ENCODE data around the gene DNASE1L3. TPM values are rescaled to one million over a fixed set of nuclear protein-coding genes. Genes with fewer than 3 reads are reported as not detected.
"Not testable (repeated sequence)": the region's sequence is repeated elsewhere in the genome, so short reads cannot be mapped to it uniquely, and the experiment has no call there.

The DNASE1L3 gene
- total and polyA plus RNA-seq, 2 experiments from 2014 or later, result not detected

GRCh38 chr3:58202917-58203360 lies 7.8 kb downstream of the DNASE1L3 start:
- no peaks in the 10 kb centered on the region for H3K9me3 ChIP-seq (ENCODE audit: low read depth)
- no peak overlapping the region for H2AFZ ChIP-seq
- no peaks in the 10 kb centered on the region for H3F3A ChIP-seq (ENCODE audit: insufficient read depth)
- in situ Hi-C loops (cut with MboI), result no loop called here
- DNase-seq, result no peak
- H3K9ac ChIP-seq, result no peak overlapping the region
- TF ChIP-seq EZH2 (IDR thresholded peaks at IDR 0.05; ENCODE audit: insufficient read depth, poor library complexity, severe bottlenecking) (no peak), EZH2phosphoT487 (IDR thresholded peaks at IDR 0.05; ENCODE audit: insufficient read depth, low read depth) (no peak)
- H3K79me2 ChIP-seq (ENCODE audit: insufficient read depth), result no peaks in the 10 kb centered on the region
- H3K27ac ChIP-seq, result no peak overlapping the region
- H3K4me2 ChIP-seq (ENCODE audit: unreplicated experiment), result no peak overlapping the region
- H3K36me3 ChIP-seq (ENCODE audit: low read depth), result no peaks in the 10 kb centered on the region
- no peaks in the 10 kb centered on the region for H3K9me2 ChIP-seq (ENCODE audit: insufficient read depth)
- H3K27me3 ChIP-seq (replicated peaks; ENCODE audit: insufficient read depth), result 0 out of 2 replicates have a peak, but pooled peaks cover 4% of the 10 kb centered on the region
- H3K4me3 ChIP-seq, result no peak overlapping the region
- H4K20me1 ChIP-seq (ENCODE audit: insufficient read depth), result no peaks in the 10 kb centered on the region
- peaks cover 6% of the 10 kb centered on the region for H3K4me1 ChIP-seq (ENCODE audit: insufficient read depth)
- WGBS, 2 experiments (ENCODE audit: low coverage in 1 of 2, low lambda C conversion rate in 2 of 2, missing lambda C conversion rate in 2 of 2), result 73 to 75% methylated on average over 9 of the region's 9 CpGs

DNA sequence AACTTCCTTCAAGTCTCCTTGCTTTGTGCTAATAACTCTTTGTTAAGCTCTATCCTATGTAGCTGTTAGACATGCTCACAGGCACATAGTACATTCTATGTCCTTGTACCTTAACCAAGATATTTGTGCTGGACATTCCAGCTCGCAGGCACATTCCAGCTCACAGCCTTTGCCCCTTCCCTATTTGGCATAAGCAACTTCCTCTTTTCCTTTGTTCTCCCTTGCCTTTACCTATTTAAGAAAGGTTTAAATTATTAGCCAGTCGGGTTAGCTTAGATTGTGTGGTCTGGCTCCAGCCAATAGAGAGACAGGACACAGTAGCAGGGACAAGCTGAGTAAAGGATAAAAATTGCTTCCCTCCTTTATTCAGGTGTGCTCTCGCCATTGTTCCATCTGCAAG lies 9.3 kb downstream of the DNASE1L3 start:
- H2AFZ ChIP-seq; H3K9ac ChIP-seq; H3K9me2 ChIP-seq (ENCODE audit: insufficient read depth); H4K20me1 ChIP-seq (ENCODE audit: insufficient read depth); in situ Hi-C loops (cut with MboI); H3K4me2 ChIP-seq (ENCODE audit: unreplicated experiment); H3K9me3 ChIP-seq (ENCODE audit: low read depth); H3K4me1 ChIP-seq (ENCODE audit: insufficient read depth); DNase-seq; H3K36me3 ChIP-seq (ENCODE audit: low read depth); H3K27ac ChIP-seq; H3K4me3 ChIP-seq; H3K27me3 ChIP-seq (replicated peaks; ENCODE audit: insufficient read depth); H3F3A ChIP-seq (ENCODE audit: insufficient read depth); H3K79me2 ChIP-seq (ENCODE audit: insufficient read depth): not testable (repeated sequence)
- WGBS, 2 experiments (ENCODE audit: low coverage in 1 of 2, low lambda C conversion rate in 2 of 2, missing lambda C conversion rate in 2 of 2), result 58% methylated on average over 3 of the region's 3 CpGs

GRCh38 chr3:58200846-58201355 lies 9.9 kb downstream of the DNASE1L3 start:
- TF ChIP-seq EZH2phosphoT487 (IDR thresholded peaks at IDR 0.05; ENCODE audit: insufficient read depth, low read depth) (no peak), EZH2 (IDR thresholded peaks at IDR 0.05; ENCODE audit: insufficient read depth, poor library complexity, severe bottlenecking) (no peak)
- 0 out of 2 replicates have a peak, but pooled peaks cover 4% of the 10 kb centered on the region for H3K27me3 ChIP-seq (replicated peaks; ENCODE audit: insufficient read depth)
- no peaks in the 10 kb centered on the region for H3K9me2 ChIP-seq (ENCODE audit: insufficient read depth)
- in situ Hi-C loops (cut with MboI), result no loop called here
- peaks cover under 1% of the 10 kb centered on the region; the same call in 1 of the 2 replicates for H3K4me1 ChIP-seq (ENCODE audit: insufficient read depth)
- H3F3A ChIP-seq (ENCODE audit: insufficient read depth), result no peaks in the 10 kb centered on the region
- no peak overlapping the region for H3K9ac ChIP-seq
- DNase-seq, result no peak
- H3K79me2 ChIP-seq (ENCODE audit: insufficient read depth), result no peaks in the 10 kb centered on the region
- H3K9me3 ChIP-seq (ENCODE audit: low read depth), result no peaks in the 10 kb centered on the region
- no peak overlapping the region for H3K27ac ChIP-seq
- WGBS, 2 experiments (ENCODE audit: low coverage in 1 of 2, low lambda C conversion rate in 2 of 2, missing lambda C conversion rate in 2 of 2), result 56 to 60% methylated on average over 11 of the region's 11 CpGs
- H3K36me3 ChIP-seq (ENCODE audit: low read depth), result no peaks in the 10 kb centered on the region
- no peak overlapping the region for H3K4me3 ChIP-seq
- no peaks in the 10 kb centered on the region for H4K20me1 ChIP-seq (ENCODE audit: insufficient read depth)
- no peak overlapping the region for H3K4me2 ChIP-seq (ENCODE audit: unreplicated experiment)
- no peak overlapping the region for H2AFZ ChIP-seq

GRCh38 chr3:58200121-58200709 lies 10.6 kb downstream of the DNASE1L3 start:
- in situ Hi-C loops (cut with MboI), result no loop called here
- no peak overlapping the region for H3K4me2 ChIP-seq (ENCODE audit: unreplicated experiment)
- no peaks in the 10 kb centered on the region for H3K4me1 ChIP-seq (ENCODE audit: insufficient read depth)
- no peak overlapping the region for H3K27ac ChIP-seq
- 0 out of 2 replicates have a peak, but pooled peaks cover 4% of the 10 kb centered on the region for H3K27me3 ChIP-seq (replicated peaks; ENCODE audit: insufficient read depth)
- H3K9me3 ChIP-seq (ENCODE audit: low read depth), result no peaks in the 10 kb centered on the region
- no peak for DNase-seq
- H4K20me1 ChIP-seq (ENCODE audit: insufficient read depth), result no peaks in the 10 kb centered on the region
- H3F3A ChIP-seq (ENCODE audit: insufficient read depth), result no peaks in the 10 kb centered on the region
- no peak overlapping the region for H3K9ac ChIP-seq
- H3K4me3 ChIP-seq, result no peak overlapping the region
- H3K36me3 ChIP-seq (ENCODE audit: low read depth), result no peaks in the 10 kb centered on the region
- TF ChIP-seq EZH2phosphoT487 (IDR thresholded peaks at IDR 0.05; ENCODE audit: insufficient read depth, low read depth) (no peak), EZH2 (IDR thresholded peaks at IDR 0.05; ENCODE audit: insufficient read depth, poor library complexity, severe bottlenecking) (no peak)
- no peak overlapping the region for H2AFZ ChIP-seq
- no peaks in the 10 kb centered on the region for H3K9me2 ChIP-seq (ENCODE audit: insufficient read depth)
- no peaks in the 10 kb centered on the region for H3K79me2 ChIP-seq (ENCODE audit: insufficient read depth)

DNA sequence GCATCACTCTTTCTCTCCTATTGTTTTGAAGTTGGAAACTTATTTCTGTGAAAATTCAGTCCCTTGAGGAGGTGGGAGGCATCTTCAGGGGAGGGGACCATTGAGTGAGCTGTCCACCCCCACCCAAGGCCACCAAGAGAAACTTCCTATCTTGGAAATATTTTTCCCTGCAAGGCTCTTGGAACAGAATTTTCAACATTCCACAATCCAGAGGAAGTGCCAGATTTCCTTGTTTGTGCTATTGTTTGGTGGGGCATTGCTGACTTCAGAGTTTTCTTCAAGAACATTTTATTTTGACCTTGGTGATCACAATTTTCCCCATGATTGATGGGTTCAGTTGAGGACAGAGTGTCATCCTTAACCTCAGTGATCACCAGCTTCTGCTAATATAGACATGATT lies 12.0 kb downstream of the DNASE1L3 start:
- in situ Hi-C loops (cut with MboI), result no loop called here
- Histone ChIP-seq H2AFZ (no peak overlapping the region), H3K4me1 (ENCODE audit: insufficient read depth) (no peaks in the 10 kb centered on the region), H3K27me3 (replicated peaks; ENCODE audit: insufficient read depth) (0 out of 2 replicates have a peak, but pooled peaks cover 4% of the 10 kb centered on the region), H3K79me2 (ENCODE audit: insufficient read depth) (no peaks in the 10 kb centered on the region), H3K9me2 (ENCODE audit: insufficient read depth) (no peaks in the 10 kb centered on the region), H3F3A (ENCODE audit: insufficient read depth) (no peaks in the 10 kb centered on the region), H3K4me2 (ENCODE audit: unreplicated experiment) (no peak overlapping the region), H3K36me3 (ENCODE audit: low read depth) (no peaks in the 10 kb centered on the region), H3K9me3 (ENCODE audit: low read depth) (no peaks in the 10 kb centered on the region), H3K4me3 (no peak overlapping the region), H4K20me1 (ENCODE audit: insufficient read depth) (no peaks in the 10 kb centered on the region), H3K27ac (no peak overlapping the region), H3K9ac (no peak overlapping the region)
- DNase-seq, result no peak
- TF ChIP-seq EZH2phosphoT487 (IDR thresholded peaks at IDR 0.05; ENCODE audit: insufficient read depth, low read depth), result no peak
- TF ChIP-seq EZH2 (IDR thresholded peaks at IDR 0.05; ENCODE audit: insufficient read depth, poor library complexity, severe bottlenecking), result no peak
